HG03378 (cell line): ENCODE data around the gene SPTLC2.
"Not testable (repeated sequence)": the region's sequence is repeated elsewhere in the genome, so short reads cannot be mapped to it uniquely, and the experiment has no call there.

Source experiments
- ATAC-seq: cut with Tn5 transposase; IDR thresholded peaks from one replicate; pipeline ENCODE4 v1.9.1; 2021; ENCODE audit warnings: mild to moderate bottlenecking, moderate library complexity; ENCODE audit not compliant: unreplicated experiment

Gene SPTLC2

GRCh38 chr14:77590845-77591485, 25.5 kb downstream of the SPTLC2 start:
- no peak for ATAC-seq

GRCh38 chr14:77589099-77589498, 27.3 kb downstream of the SPTLC2 start:
- no peak for ATAC-seq

GRCh38 chr14:77588411-77589025, 27.9 kb downstream of the SPTLC2 start:
- ATAC-seq = not testable (repeated sequence)

GRCh38 chr14:77585385-77585784, 31.1 kb downstream of the SPTLC2 start:
- ATAC-seq = no peak

- no peak for ATAC-seq
These were observed 31.6 kb downstream of the SPTLC2 start for GRCh38 chr14:77584809-77585208.

GRCh38 chr14:77583657-77584056, 32.8 kb downstream of the SPTLC2 start:
- ATAC-seq = no peak

- no peak for ATAC-seq
These were observed 33.9 kb downstream of the SPTLC2 start for GRCh38 chr14:77582511-77582910.

GRCh38 chr14:77580964-77581505, 35.4 kb downstream of the SPTLC2 start:
- ATAC-seq = peak; percentile 97

- peak; percentile 10 for ATAC-seq
These were observed 36.0 kb downstream of the SPTLC2 start for GRCh38 chr14:77580477-77580876.

GRCh38 chr14:77579780-77580179, 36.7 kb downstream of the SPTLC2 start:
- no peak for ATAC-seq

GRCh38 chr14:77579065-77579464, 37.4 kb downstream of the SPTLC2 start:
- ATAC-seq = no peak

GRCh38 chr14:77574446-77575115, 41.9 kb downstream of the SPTLC2 start:
- no peak for ATAC-seq

GRCh38 chr14:77573964-77574363, 42.5 kb downstream of the SPTLC2 start:
- ATAC-seq = no peak

- ATAC-seq = no peak
These were observed 45.6 kb downstream of the SPTLC2 start for GRCh38 chr14:77570706-77571268.

- no peak for ATAC-seq
These were observed 50.5 kb downstream of the SPTLC2 start for GRCh38 chr14:77565994-77566305.

- no peak for ATAC-seq
These were observed 51.0 kb downstream of the SPTLC2 start for GRCh38 chr14:77565289-77565993.

GRCh38 chr14:77562681-77563080, 53.8 kb downstream of the SPTLC2 start:
- no peak for ATAC-seq

GRCh38 chr14:77561881-77562280, 54.6 kb downstream of the SPTLC2 start:
- no peak for ATAC-seq

- ATAC-seq = no peak
These were observed 57.1 kb downstream of the SPTLC2 start for GRCh38 chr14:77559381-77559780.

GRCh38 chr14:77557391-77557790, 59.0 kb downstream of the SPTLC2 start:
- no peak for ATAC-seq

- no peak for ATAC-seq
These were observed 59.5 kb downstream of the SPTLC2 start for GRCh38 chr14:77556946-77557345.
